Hepatocyte (in vitro differentiated cells): ENCODE data around the gene DUSP10. TPM values are rescaled to one million over a fixed set of nuclear protein-coding genes. Genes with fewer than 3 reads are reported as not detected.

Source experiments
- DNase-seq: peaks from one replicate; pipeline ENCODE4 v3.0.0-alpha.2; 2016; ENCODE audit warnings: low spot score
- H2AFZ ChIP-seq: fragments of 200-600 bp; sonication (generic); 2 replicates; pipeline ENCODE4 v1.6.0; 2016; ENCODE audit warnings: antibody characterized with exemption, mild to moderate bottlenecking
- H3K27ac ChIP-seq: fragments of 200-600 bp; sonication (generic); 2 replicates; pipeline ENCODE4 v1.5.1; 2016; ENCODE audit warnings: mild to moderate bottlenecking
- H3K27me3 ChIP-seq: fragments of 200-600 bp; sonication (generic); 2 replicates; pipeline ENCODE4 v1.6.1; 2016
- H3K36me3 ChIP-seq: fragments of 200-600 bp; sonication (generic); replicated peaks from 2 replicates; pipeline ENCODE4 v1.5.1; 2016; ENCODE audit warnings: low read depth; ENCODE audit not compliant: insufficient read depth
- H3K4me1 ChIP-seq: fragments of 200-600 bp; sonication (generic); 2 replicates; pipeline ENCODE4 v1.5.1; 2016; ENCODE audit warnings: mild to moderate bottlenecking, moderate library complexity; ENCODE audit not compliant: insufficient read depth
- H3K4me2 ChIP-seq: fragments of 200-600 bp; sonication (generic); 2 replicates; pipeline ENCODE4 v1.6.0; 2016
- H3K4me3 ChIP-seq: fragments of 200-600 bp; sonication (generic); 2 replicates; pipeline ENCODE4 v1.5.1; 2016; ENCODE audit warnings: mild to moderate bottlenecking
- H3K79me2 ChIP-seq: fragments of 200-600 bp; sonication (generic); 2 replicates; pipeline ENCODE4 v1.6.0; 2017; ENCODE audit warnings: mild to moderate bottlenecking
- H3K9me2 ChIP-seq: fragments of 200-600 bp; sonication (generic); replicated peaks from 2 replicates; pipeline ENCODE4 v1.6.0; 2017; ENCODE audit warnings: mild to moderate bottlenecking; ENCODE audit not compliant: insufficient read depth
- H3K9me3 ChIP-seq: fragments of 200-600 bp; sonication (generic); 2 replicates; pipeline ENCODE4 v1.5.1; 2016; ENCODE audit warnings: low read depth, mild to moderate bottlenecking
- H4K20me1 ChIP-seq: fragments of 200-600 bp; sonication (generic); 2 replicates; pipeline ENCODE4 v1.6.0; 2016; ENCODE audit warnings: mild to moderate bottlenecking; ENCODE audit not compliant: insufficient read depth, poor library complexity, severe bottlenecking
- EZH2 ChIP-seq: fragments of 200-600 bp; sonication (generic); IDR thresholded peaks from 2 replicates; pipeline ENCODE4 v1.6.1; 2016; ENCODE audit warnings: antibody characterized with exemption, mild to moderate bottlenecking, borderline replicate concordance
- EZH2phosphoT487 ChIP-seq: fragments of 200-600 bp; sonication (generic); IDR thresholded peaks from one replicate; pipeline ENCODE4 v1.6.1; 2018; ENCODE audit warnings: antibody characterized with exemption, mild to moderate bottlenecking, low read depth, moderate library complexity; ENCODE audit not compliant: unreplicated experiment, severe bottlenecking
- WGBS: methylation state at CpG from one replicate; pipeline ENCODE4 v1.1.6; 2016; ENCODE audit warnings: low lambda C conversion rate; ENCODE audit errors: missing lambda C conversion rate; 5-methylcytosine and 5-hydroxymethylcytosine counted together
- polyA plus RNA-seq: library from polyadenylated mRNA; unstranded; fragments of >200 nt; fragmentation: Nextera tagmentation; extraction: Ambion mirVana; gene quantifications from 2 replicates; pipeline ENCODE4 v1.2.1, GENCODE V29; 2016
- total RNA-seq: library from RNA; depleted of rRNA; stranded (reverse); fragments of >200 nt; gene quantifications from 2 replicates; pipeline ENCODE4 v1.2.3, GENCODE V29; 2014
- TF ChIP-seq, protein P1 (sequence below): fragments of 200-600 bp; sonication (generic); IDR thresholded peaks from 2 replicates; pipeline ENCODE4 v1.5.1; 2016; ENCODE audit warnings: antibody characterized with exemption, mild to moderate bottlenecking; ENCODE audit not compliant: poor library complexity

The DUSP10 gene
- total and polyA plus RNA-seq, 2 experiments from 2014 or later = 13.1 to 17.6 TPM

DNA sequence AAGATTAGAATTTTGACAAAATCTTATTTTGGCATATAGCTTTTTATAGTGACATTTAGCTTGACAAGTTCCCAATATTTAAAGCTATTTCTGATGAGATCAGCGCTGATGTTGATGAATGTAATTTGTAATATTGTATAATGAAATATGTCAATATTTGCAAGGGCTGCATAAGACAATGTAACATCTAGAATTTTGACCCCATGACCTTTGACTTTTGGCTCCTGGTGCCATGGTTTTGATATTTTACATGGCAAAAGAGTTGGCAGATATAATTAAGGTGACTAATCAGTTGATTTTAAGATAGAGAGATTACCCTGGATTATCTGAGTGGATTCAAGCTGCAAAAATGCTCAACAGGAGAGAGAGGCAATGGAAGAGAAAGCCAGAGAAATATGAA is 63.9 kb downstream of the DUSP10 start:
- Histone ChIP-seq H3K9me3 (no peaks in the 10 kb centered on the region), H3K27me3 (no peaks in the 10 kb centered on the region), H3K27ac (no peak overlapping the region), H3K79me2 (no peaks in the 10 kb centered on the region), H3K4me1 (no peaks in the 10 kb centered on the region), H3K36me3 (no peaks in the 10 kb centered on the region), H4K20me1 (no peaks in the 10 kb centered on the region), H3K9me2 (no peaks in the 10 kb centered on the region), H3K4me2 (no peak overlapping the region), H2AFZ (no peak overlapping the region), H3K4me3 (no peak overlapping the region)
- DNase-seq = no peak
- TF ChIP-seq EZH2phosphoT487 = no peak
- TF ChIP-seq, protein P1, sequence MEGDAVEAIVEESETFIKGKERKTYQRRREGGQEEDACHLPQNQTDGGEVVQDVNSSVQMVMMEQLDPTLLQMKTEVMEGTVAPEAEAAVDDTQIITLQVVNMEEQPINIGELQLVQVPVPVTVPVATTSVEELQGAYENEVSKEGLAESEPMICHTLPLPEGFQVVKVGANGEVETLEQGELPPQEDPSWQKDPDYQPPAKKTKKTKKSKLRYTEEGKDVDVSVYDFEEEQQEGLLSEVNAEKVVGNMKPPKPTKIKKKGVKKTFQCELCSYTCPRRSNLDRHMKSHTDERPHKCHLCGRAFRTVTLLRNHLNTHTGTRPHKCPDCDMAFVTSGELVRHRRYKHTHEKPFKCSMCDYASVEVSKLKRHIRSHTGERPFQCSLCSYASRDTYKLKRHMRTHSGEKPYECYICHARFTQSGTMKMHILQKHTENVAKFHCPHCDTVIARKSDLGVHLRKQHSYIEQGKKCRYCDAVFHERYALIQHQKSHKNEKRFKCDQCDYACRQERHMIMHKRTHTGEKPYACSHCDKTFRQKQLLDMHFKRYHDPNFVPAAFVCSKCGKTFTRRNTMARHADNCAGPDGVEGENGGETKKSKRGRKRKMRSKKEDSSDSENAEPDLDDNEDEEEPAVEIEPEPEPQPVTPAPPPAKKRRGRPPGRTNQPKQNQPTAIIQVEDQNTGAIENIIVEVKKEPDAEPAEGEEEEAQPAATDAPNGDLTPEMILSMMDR = no peak
- no peak for TF ChIP-seq EZH2
- 100% methylated on average over 1 of the region's 1 CpG for WGBS

DNA sequence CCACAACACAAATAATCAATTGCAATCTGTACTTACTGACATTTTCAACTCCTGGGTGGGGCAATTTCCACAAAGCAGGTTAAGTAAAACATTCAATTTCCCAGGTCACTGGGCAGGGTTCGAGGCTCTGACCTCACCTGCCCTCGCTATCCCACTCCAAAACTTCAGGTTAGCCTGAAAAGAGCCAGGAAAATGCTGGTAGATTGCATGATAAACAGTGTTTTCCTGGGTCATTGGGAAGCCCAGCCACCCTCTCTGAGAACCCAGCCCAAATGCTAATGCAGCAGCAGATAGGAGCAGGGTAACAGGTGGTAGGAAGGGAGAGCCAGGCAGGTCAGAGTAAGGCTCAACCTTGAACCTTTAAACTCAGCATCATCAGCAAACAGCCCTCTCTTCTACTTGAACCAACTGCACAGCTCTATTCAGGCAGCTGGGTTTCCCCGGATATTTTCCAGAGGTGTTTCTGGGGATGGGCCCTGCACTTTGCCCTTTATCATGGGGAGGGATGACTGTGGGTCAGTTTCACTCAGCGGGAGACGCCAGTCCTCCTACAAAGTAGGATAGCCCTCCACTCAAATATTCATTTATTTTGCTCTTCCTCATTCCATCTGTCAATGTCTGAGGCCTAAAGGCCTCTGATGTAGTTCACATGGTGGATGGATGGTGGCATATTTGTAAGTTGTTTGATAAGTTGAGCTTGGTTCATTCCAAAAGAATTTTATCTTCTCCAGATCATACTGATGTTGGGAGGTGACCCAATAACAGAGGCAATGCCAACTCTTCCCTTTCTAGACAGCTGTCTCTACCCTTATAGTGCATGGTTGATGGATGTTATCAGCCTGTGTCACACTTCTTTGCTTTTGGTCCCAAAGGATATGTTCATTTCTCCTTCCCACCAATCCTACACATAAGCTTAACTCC is 65.7 kb downstream of the DUSP10 start:
- WGBS = 91% methylated on average over 5 of the region's 5 CpGs
- Histone ChIP-seq H3K4me1 (no peaks in the 10 kb centered on the region), H3K4me2 (no peak overlapping the region), H3K27ac (no peak overlapping the region), H3K79me2 (no peaks in the 10 kb centered on the region), H2AFZ (no peak overlapping the region), H3K4me3 (no peak overlapping the region), H3K27me3 (no peaks in the 10 kb centered on the region), H4K20me1 (no peaks in the 10 kb centered on the region), H3K36me3 (no peaks in the 10 kb centered on the region), H3K9me3 (no peaks in the 10 kb centered on the region), H3K9me2 (no peaks in the 10 kb centered on the region)
- TF ChIP-seq EZH2phosphoT487 = no peak
- TF ChIP-seq, protein P1 = no peak
- no peak for DNase-seq

DNA sequence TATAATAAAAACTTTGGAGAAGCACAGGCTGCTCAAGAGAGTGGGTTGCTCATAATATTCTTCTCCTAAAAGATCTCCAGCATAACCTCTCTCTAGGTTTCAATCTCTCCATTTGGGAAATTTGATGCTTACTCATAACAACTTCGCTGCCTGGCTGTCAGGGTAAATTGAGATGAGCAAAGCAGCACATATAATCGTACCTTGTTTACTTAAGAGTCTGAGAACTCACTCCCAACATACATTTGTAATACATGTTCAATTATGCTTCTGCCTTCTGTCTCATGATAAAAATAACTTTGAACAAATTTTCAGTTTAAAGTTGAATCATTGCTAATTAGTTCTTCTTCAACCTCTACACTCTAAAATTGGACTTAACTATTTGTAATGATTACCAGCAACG is 68.9 kb downstream of the DUSP10 start:
- Histone ChIP-seq H2AFZ (no peak overlapping the region), H3K4me2 (no peak overlapping the region), H4K20me1 (no peaks in the 10 kb centered on the region), H3K36me3 (no peaks in the 10 kb centered on the region), H3K27me3 (no peaks in the 10 kb centered on the region), H3K4me3 (no peak overlapping the region), H3K9me2 (no peaks in the 10 kb centered on the region), H3K79me2 (no peaks in the 10 kb centered on the region), H3K4me1 (peaks cover under 1% of the 10 kb centered on the region), H3K27ac (no peak overlapping the region), H3K9me3 (no peaks in the 10 kb centered on the region)
- DNase-seq = no peak
- WGBS = 84% methylated on average over 3 of the region's 3 CpGs
- no peak for TF ChIP-seq EZH2phosphoT487
- TF ChIP-seq, protein P1 = no peak
- no peak for TF ChIP-seq EZH2
